K562 (cell line): Measurements from ENCODE around the gene RIT1. TPM values are rescaled to one million over a fixed set of nuclear protein-coding genes. Genes with fewer than 3 reads are reported as not detected.

ENCODE experiments used
- CREB1 ChIP-seq, 2 experiments: sonication (generic) in 1 of 2; formaldehyde crosslinking in 1 of 2; IDR thresholded peaks; 2 replicates each; pipeline versions ENCODE4 v1.6.1 to v1.8.0; 2012 to 2022; ENCODE audit warnings: inconsistent platforms in 1 of 2, mild to moderate bottlenecking in 1 of 2, missing genetic modification reagents in 1 of 2, moderate library complexity in 1 of 2
- KDM1A ChIP-seq, 2 experiments: fragments of 450-650 bp; IDR thresholded peaks; 2 replicates each; pipeline ENCODE4 v1.6.1; 2016; ENCODE audit warnings: mild to moderate bottlenecking in 2 of 2
- MEF2A ChIP-seq: IDR thresholded peaks from 2 replicates; pipeline ENCODE4 v1.6.1; 2011; ENCODE audit warnings: low read depth, mild to moderate bottlenecking, low read length, moderate library complexity; ENCODE audit not compliant: control insufficient read depth
- MLX ChIP-seq, 2 experiments: fragments of 450-650 bp in 1 of 2; sonication (generic) in 1 of 2; formaldehyde crosslinking; conservative IDR thresholded peaks; 2 replicates each; pipeline versions ENCODE4 v1.4.0 to v1.8.1; 2020 to 2022; ENCODE audit warnings: mild to moderate bottlenecking in 1 of 2, missing genetic modification reagents in 1 of 2
- MTA1 ChIP-seq: fragments of 450-650 bp; IDR thresholded peaks from 2 replicates; pipeline ENCODE4 v1.6.1; 2017; ENCODE audit warnings: borderline replicate concordance
- NR2C1 ChIP-seq, 2 experiments: fragments of 450-650 bp; IDR thresholded peaks; 2 replicates each; pipeline ENCODE4 v1.6.1; 2017; ENCODE audit warnings: mild to moderate bottlenecking in 2 of 2, antibody characterized with exemption in 1 of 2, inconsistent platforms in 1 of 2, missing compliant biosample characterization in 1 of 2, missing genetic modification characterization in 1 of 2
- POLR2AphosphoS5 ChIP-seq: IDR thresholded peaks from 2 replicates; pipeline ENCODE4 v1.6.1; 2011; ENCODE audit warnings: mild to moderate bottlenecking, low read depth, low read length, moderate library complexity; ENCODE audit not compliant: control insufficient read depth, insufficient read depth
- RBFOX2 ChIP-seq: fragments of 200-400 bp; formaldehyde crosslinking; IDR thresholded peaks from 2 replicates; pipeline ENCODE4 v1.6.1; 2017; ENCODE audit warnings: low read depth, mild to moderate bottlenecking, low read length, moderate library complexity
- RUNX1 ChIP-seq: sonication (generic); IDR thresholded peaks from 2 replicates; pipeline ENCODE4 v1.6.1; 2016; ENCODE audit warnings: antibody characterized with exemption, low read depth
- SMARCA4 ChIP-seq: fragments of 450-650 bp; IDR thresholded peaks from 2 replicates; pipeline ENCODE4 v1.6.1; 2016
- SMC3 ChIP-seq: conservative IDR thresholded peaks from 2 replicates; pipeline ENCODE4 v1.6.1; 2011; ENCODE audit warnings: low read depth, low read length, improper control_type of control experiment; ENCODE audit not compliant: insufficient read depth
- SUPT5H ChIP-seq: fragments of 450-650 bp; IDR thresholded peaks from 2 replicates; pipeline ENCODE4 v1.6.1; 2016
- XRCC3 ChIP-seq: fragments of 450-650 bp; IDR thresholded peaks from 2 replicates; pipeline ENCODE4 v1.6.1; 2017; ENCODE audit warnings: mild to moderate bottlenecking, moderate library complexity
- ZBTB17 ChIP-seq: fragments of 450-650 bp; formaldehyde crosslinking; IDR thresholded peaks from 2 replicates; pipeline ENCODE4 v1.4.0; 2020; ENCODE audit warnings: mild to moderate bottlenecking
- ZHX1 ChIP-seq: fragments of 150-350 bp; conservative IDR thresholded peaks from 2 replicates; pipeline ENCODE4 v1.6.1; 2014; ENCODE audit warnings: low read length
- polyA plus RNA-seq, 8 experiments: library from polyadenylated mRNA; depleted of rRNA in 4 of 8; stranded (reverse) in 5 of 8; unstranded in 3 of 8; fragments of >200 nt; fragmentation: Nextera tagmentation in 2 of 8; fragmentation: Illumina TruSeq in 1 of 8; extraction: Ambion mirVana in 2 of 8; extraction: Trizol in 1 of 8; gene quantifications; 2 replicates each; pipeline versions ENCODE4 v1.2.1 to v1.2.3, GENCODE V29; 2011 to 2014; ENCODE audit warnings: inconsistent platforms in 1 of 8, missing spikeins in 1 of 8
- total RNA-seq, 7 experiments: library from RNA; depleted of rRNA in 6 of 7; stranded (reverse); fragments of >200 nt in 6 of 7; fragmentation: Illumina TruSeq in 2 of 7; extraction: Trizol in 2 of 7; gene quantifications; 2 replicates each; pipeline versions ENCODE4 v1.2.1 to v1.2.3, GENCODE V29; 2011 to 2021; ENCODE audit warnings: low replicate concordance in 1 of 7
- TF ChIP-seq, protein P1 (sequence below): fragments of 250-450 bp; sonication (Bioruptor Pico); IDR thresholded peaks from 2 replicates; pipeline ENCODE4 v1.6.1; 2021; ENCODE audit warnings: mild to moderate bottlenecking
- TF ChIP-seq, protein P2 (sequence below): fragments of 450-650 bp; IDR thresholded peaks from 2 replicates; pipeline ENCODE4 v1.6.1; 2017; ENCODE audit warnings: antibody characterized with exemption
- TF ChIP-seq, protein P3 (sequence below): fragments of 250-450 bp; sonication (Bioruptor Pico); IDR thresholded peaks from 2 replicates; pipeline ENCODE4 v1.5.0; 2021; ENCODE audit warnings: mild to moderate bottlenecking, borderline replicate concordance

The RIT1 gene
- total and polyA plus RNA-seq, 9 of the 15 experiments (the other 6 are each of a cell fraction or from before 2014, with no cell fraction given), result 13.5 to 57.6 (median 22.9) TPM

- TF ChIP-seq POLR2AphosphoS5 (peak; percentile 43; the same call in 1 of the 2 replicates), SUPT5H (0 out of 2 replicates have a peak, but pooled peaks have one; percentile 22), MLX (CRISPR knock-in tag; conservative IDR thresholded peaks at IDR 0.05) (no peak), XRCC3 (no peak), SMARCA4 (no peak), ZHX1 (no peak), MTA1 (no peak), CREB1 (IDR thresholded peaks at IDR 0.05) (no peak), CREB1 (CRISPR knock-in tag; IDR thresholded peaks at IDR 0.05) (no peak), RUNX1 (no peak), MEF2A (no peak), NR2C1 (IDR thresholded peaks at IDR 0.05) (no peak), NR2C1 (tag; IDR thresholded peaks at IDR 0.05) (no peak), ZBTB17 (CRISPR knock-in tag) (no peak), KDM1A (IDR thresholded peaks at IDR 0.05) (no peak), SMC3 (no peak), RBFOX2 (peak; percentile 39; the same call in 1 of the 2 replicates)
- TF ChIP-seq, protein P1, sequence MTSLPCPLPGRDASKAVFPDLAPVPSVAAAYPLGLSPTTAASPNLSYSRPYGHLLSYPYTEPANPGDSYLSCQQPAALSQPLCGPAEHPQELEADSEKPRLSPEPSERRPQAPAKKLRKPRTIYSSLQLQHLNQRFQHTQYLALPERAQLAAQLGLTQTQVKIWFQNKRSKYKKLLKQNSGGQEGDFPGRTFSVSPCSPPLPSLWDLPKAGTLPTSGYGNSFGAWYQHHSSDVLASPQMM (CRISPR knock-in tag), result no peak
- TF ChIP-seq, protein P2, sequence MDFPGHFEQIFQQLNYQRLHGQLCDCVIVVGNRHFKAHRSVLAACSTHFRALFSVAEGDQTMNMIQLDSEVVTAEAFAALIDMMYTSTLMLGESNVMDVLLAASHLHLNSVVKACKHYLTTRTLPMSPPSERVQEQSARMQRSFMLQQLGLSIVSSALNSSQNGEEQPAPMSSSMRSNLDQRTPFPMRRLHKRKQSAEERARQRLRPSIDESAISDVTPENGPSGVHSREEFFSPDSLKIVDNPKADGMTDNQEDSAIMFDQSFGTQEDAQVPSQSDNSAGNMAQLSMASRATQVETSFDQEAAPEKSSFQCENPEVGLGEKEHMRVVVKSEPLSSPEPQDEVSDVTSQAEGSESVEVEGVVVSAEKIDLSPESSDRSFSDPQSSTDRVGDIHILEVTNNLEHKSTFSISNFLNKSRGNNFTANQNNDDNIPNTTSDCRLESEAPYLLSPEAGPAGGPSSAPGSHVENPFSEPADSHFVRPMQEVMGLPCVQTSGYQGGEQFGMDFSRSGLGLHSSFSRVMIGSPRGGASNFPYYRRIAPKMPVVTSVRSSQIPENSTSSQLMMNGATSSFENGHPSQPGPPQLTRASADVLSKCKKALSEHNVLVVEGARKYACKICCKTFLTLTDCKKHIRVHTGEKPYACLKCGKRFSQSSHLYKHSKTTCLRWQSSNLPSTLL, result no peak
- TF ChIP-seq, protein P3, sequence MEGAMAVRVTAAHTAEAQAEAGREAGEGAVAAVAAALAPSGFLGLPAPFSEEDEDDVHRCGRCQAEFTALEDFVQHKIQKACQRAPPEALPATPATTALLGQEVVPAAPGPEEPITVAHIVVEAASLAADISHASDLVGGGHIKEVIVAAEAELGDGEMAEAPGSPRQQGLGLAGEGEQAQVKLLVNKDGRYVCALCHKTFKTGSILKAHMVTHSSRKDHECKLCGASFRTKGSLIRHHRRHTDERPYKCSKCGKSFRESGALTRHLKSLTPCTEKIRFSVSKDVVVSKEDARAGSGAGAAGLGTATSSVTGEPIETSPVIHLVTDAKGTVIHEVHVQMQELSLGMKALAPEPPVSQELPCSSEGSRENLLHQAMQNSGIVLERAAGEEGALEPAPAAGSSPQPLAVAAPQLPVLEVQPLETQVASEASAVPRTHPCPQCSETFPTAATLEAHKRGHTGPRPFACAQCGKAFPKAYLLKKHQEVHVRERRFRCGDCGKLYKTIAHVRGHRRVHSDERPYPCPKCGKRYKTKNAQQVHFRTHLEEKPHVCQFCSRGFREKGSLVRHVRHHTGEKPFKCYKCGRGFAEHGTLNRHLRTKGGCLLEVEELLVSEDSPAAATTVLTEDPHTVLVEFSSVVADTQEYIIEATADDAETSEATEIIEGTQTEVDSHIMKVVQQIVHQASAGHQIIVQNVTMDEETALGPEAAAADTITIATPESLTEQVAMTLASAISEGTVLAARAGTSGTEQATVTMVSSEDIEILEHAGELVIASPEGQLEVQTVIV (CRISPR knock-in tag), result no peak
These were observed 20.3 kb upstream of the RIT1 start (continued) for GRCh38 chr1:155931332-155932038.
